NCI-H2107 (cell line): ENCODE data around the gene BEND6.

Source experiments
- DNase-seq: peaks from one replicate; lab custom pipeline; 2025; lab: John Stamatoyannopoulos, UW

BEND6 gene

GRCh38 chr6:56954403-56955170, at the start of gene BEND6:
Gene BEND6 (plus strand): TSS chr6:56955107. CDS start chr6:56981811, 26,704 bp downstream.
- DNase-seq, result no peak

GRCh38 chr6:56905378-56905777, 49.5 kb upstream of the BEND6 start:
- no peak for DNase-seq

GRCh38 chr6:56906752-56907151, 48.2 kb upstream of the BEND6 start:
- DNase-seq, result no peak

- DNase-seq, result no peak
These were observed 45.6 kb upstream of the BEND6 start for GRCh38 chr6:56909115-56909907.

- DNase-seq, result no peak
These were observed 43.1 kb upstream of the BEND6 start for GRCh38 chr6:56911847-56912246.

GRCh38 chr6:56913285-56914074, 41.4 kb upstream of the BEND6 start:
- DNase-seq, result no peak

GRCh38 chr6:56914798-56915658, 39.9 kb upstream of the BEND6 start:
- DNase-seq, result no peak

GRCh38 chr6:56915832-56916231, 39.1 kb upstream of the BEND6 start:
- DNase-seq, result no peak

GRCh38 chr6:56916849-56917551, 37.9 kb upstream of the BEND6 start:
- no peak for DNase-seq

GRCh38 chr6:56922645-56923044, 32.3 kb upstream of the BEND6 start:
- no peak for DNase-seq

- no peak for DNase-seq
These were observed 31.3 kb upstream of the BEND6 start for GRCh38 chr6:56923565-56923964.

GRCh38 chr6:56927538-56928453, 27.1 kb upstream of the BEND6 start:
- DNase-seq, result no peak

- no peak for DNase-seq
These were observed 24.1 kb upstream of the BEND6 start for GRCh38 chr6:56930846-56931245.

- no peak for DNase-seq
These were observed 21.9 kb upstream of the BEND6 start for GRCh38 chr6:56932910-56933477.

GRCh38 chr6:56933650-56934049, 21.3 kb upstream of the BEND6 start:
- no peak for DNase-seq

- DNase-seq, result no peak
These were observed 20.0 kb upstream of the BEND6 start for GRCh38 chr6:56934876-56935275.

GRCh38 chr6:56936466-56936865, 18.4 kb upstream of the BEND6 start:
- DNase-seq, result no peak

- DNase-seq, result no peak
These were observed 16.2 kb upstream of the BEND6 start for GRCh38 chr6:56938649-56939191.

- no peak for DNase-seq
These were observed 14.4 kb upstream of the BEND6 start for GRCh38 chr6:56940463-56940862.
